HT1080 (cell line): ENCODE data around the gene STX8. TPM values are rescaled to one million over a fixed set of nuclear protein-coding genes. Genes with fewer than 3 reads are reported as not detected.

Experiments used
- DNase-seq: peaks from one replicate; pipeline ENCODE4 v3.0.0-alpha.2; 2015; ENCODE audit warnings: low read depth
- small RNA-seq: library from RNA; depleted of rRNA; stranded (forward); fragments of <200 nt; gene quantifications from one replicate; pipeline ENCODE3, GENCODE V24; 2014
- total RNA-seq: library from RNA; depleted of rRNA; stranded (reverse); fragments of >200 nt; shearing (Covaris generic); gene quantifications from 2 replicates; pipeline ENCODE4 v1.2.3, GENCODE V29; 2014; rRNA removed

The STX8 gene
- total RNA-seq, 1 experiment from 2014 or later = 32.7 TPM

GRCh38 chr17:9212376-9213302 is 363.0 kb downstream of the STX8 start:
- DNase-seq = no peak

GRCh38 chr17:9211133-9211765 is 364.4 kb downstream of the STX8 start:
- no peak for DNase-seq

- no peak for DNase-seq
Measured at GRCh38 chr17:9209781-9210370, 365.7 kb downstream of the STX8 start.

GRCh38 chr17:9209347-9209746 is 366.3 kb downstream of the STX8 start:
- DNase-seq = no peak

- no peak for DNase-seq
Measured at GRCh38 chr17:9208381-9209105, 367.1 kb downstream of the STX8 start.

GRCh38 chr17:9206741-9207332 is 368.8 kb downstream of the STX8 start:
- DNase-seq = no peak

- no peak for DNase-seq
Measured at GRCh38 chr17:9206410-9206703, 369.3 kb downstream of the STX8 start.

GRCh38 chr17:9205520-9206409 is 369.9 kb downstream of the STX8 start:
- DNase-seq = no peak

- DNase-seq = no peak
Measured at GRCh38 chr17:9204637-9205329, 370.8 kb downstream of the STX8 start.

- no peak for DNase-seq
Measured at GRCh38 chr17:9203771-9204425, 371.7 kb downstream of the STX8 start.

GRCh38 chr17:9202532-9202931 is 373.1 kb downstream of the STX8 start:
- no peak for DNase-seq

- no peak for DNase-seq
Measured at GRCh38 chr17:9200699-9201359, 374.8 kb downstream of the STX8 start.

Small RNA genes within 50 kb of the gene (small RNA-seq; reads per million reads assigned to genes)
- not detected for gene AC005695.3

Other genes starting within 250 kb of the STX8 start
- not detected in 2 replicates for gene CFAP52, start 822 bp upstream of the STX8 start, total RNA-seq
- 0.07 and 0.84 TPM in 2 replicates for gene USP43, start 69.7 kb upstream of the STX8 start, total RNA-seq
- gene DHRS7C, start 215.8 kb upstream of the STX8 start, total RNA-seq = not detected in 2 replicates
- not detected in 2 replicates for gene GSG1L2, start 246.3 kb upstream of the STX8 start, total RNA-seq